ENCODE data around the gene TNP2.
A peak's percentile ranks its signal among the peaks of the same experiment; 100 is the strongest.
"Not testable (repeated sequence)": the region's sequence is repeated elsewhere in the genome, so short reads cannot be mapped to it uniquely, and the experiment has no call there.

The TNP2 gene

DNA sequence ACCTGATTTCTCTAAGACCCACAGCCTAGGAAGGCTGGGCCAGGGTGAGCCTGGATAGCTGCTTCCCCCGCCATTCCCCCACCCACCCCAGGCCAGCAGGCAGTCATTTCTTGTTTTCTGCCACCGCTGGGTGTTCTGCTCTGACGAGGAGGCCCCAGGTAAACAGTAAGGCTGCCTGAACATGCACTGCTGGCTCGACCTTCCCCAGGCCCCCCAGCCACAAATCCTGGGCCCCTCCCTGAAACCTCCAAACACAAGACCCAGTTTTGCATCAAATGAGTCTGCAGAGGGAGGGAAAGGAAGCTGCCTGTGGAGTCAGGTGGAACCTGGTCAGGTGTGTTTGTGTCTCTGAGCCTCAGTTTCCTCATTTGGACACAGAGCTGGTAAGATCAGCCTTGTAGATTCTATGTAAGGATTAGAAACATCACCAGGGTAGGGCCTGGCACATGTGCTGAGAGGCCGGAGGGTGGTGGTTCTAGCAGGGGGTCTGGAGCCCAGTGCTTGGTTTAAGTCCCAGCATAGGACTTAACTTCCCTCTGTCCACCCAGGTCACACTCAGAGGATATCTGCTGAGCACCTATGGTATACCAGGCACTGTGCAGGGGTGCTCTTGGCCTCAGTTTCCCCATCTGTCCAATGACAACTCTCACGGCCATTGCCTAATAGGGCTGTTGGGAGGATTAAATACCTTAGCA is 30.9 kb upstream of the TNP2 start:
- DNase-seq = no peak

- DNase-seq = not testable (repeated sequence)
Observed at GRCh38 chr16:11298950-11299547, 29.9 kb upstream of the TNP2 start.

- DNase-seq = no peak
Observed at GRCh38 chr16:11298143-11298900, 29.2 kb upstream of the TNP2 start.

GRCh38 chr16:11297492-11298142 is 28.5 kb upstream of the TNP2 start:
- DNase-seq = peak in 2 of 4 experiments; percentile 38 to 61

GRCh38 chr16:11296706-11297491 is 27.8 kb upstream of the TNP2 start:
- DNase-seq = no peak

DNA sequence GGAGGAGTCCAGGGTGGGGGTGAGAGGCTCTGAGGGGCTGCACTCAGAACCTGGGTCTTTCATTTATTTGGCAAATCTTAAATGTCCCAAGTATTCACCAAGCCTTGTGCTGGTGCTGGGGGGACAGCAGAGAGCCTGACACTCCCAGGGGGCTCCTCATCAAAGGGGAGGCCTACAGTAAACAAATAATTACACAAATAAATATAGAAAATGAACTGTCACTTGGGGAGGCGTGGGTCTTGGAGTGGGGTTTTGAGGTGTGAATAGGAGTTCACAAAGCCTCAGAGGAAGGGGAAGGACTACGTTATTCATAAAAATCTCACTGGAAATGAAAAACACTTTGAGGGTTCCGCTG is 27.2 kb upstream of the TNP2 start:
- no peak for DNase-seq

DNA sequence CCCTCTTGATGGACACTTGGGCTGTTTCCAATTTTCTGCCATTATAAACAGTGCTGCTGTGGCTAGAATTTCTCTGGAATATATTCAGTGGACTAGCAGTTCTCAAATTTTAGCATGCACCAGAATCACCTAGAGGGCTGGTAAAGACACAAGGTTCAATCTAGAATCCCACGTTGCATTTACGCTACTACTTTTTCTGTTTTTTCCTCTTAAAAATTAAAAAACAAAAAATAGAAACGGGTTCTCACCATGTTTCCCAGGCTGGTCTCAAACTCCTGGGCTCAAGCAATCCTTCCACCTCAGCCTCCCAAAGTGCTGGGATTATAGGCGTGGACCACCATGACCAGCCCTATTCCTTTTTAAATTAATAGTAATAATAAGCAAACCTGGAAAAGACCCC is 26.5 kb upstream of the TNP2 start:
- no peak for DNase-seq

GRCh38 chr16:11292076-11292748 is 23.1 kb upstream of the TNP2 start:
- DNase-seq = no peak

DNA sequence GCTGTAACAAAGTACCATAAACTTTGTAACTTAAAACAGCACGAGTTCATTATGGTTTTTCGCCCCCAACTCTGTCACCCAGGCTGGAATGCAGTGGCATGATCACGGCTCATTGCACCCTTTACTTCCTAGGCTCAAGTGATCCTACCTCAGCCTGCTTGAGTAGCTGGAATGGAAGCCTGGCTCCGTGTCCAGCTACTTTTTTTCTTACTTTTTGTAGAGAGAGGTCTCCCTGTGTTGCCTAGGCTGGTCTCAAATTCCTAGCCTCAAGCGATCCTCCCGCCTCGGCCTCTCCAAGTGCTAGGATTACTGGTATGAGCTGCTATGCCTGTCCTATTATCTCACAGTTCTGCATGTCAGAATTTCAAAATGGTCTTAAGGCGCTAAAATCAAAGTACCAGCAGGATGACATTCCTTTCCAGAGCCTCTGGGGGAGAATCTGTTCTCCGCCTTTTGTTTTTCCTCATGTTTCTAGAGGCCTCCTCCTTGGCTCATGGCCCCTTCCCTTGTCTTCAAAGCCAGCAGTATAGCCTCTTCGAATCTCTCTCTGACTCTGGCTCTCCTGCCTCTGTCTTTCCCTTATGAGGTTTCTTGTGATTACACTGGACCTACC is 22.1 kb upstream of the TNP2 start:
- no peak for DNase-seq

- DNase-seq = no peak
Observed at GRCh38 chr16:11290102-11290893, 21.2 kb upstream of the TNP2 start.

GRCh38 chr16:11289696-11290095 is 20.6 kb upstream of the TNP2 start:
- DNase-seq = not testable (repeated sequence)

GRCh38 chr16:11289202-11289601 is 20.1 kb upstream of the TNP2 start:
- DNase-seq = no peak

DNA sequence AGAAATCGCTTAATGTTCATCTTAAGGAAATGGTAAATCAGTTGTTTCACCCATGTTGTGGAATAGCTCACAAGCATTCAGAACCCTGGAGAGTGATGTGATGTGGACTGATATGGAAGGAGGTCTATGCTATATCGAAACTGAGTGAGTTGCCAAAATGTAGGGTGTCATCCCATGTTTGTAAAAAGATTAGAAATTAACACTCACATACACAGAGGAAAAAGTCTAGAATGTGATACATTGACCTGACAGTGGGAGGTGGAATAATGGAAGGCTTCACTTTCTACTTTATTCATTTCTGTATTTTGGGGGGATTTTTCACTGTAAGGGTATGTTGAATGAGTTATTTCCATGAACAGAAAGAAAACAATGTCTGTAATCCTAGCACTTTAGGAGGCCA is 16.7 kb upstream of the TNP2 start:
- no peak for DNase-seq

GRCh38 chr16:11283820-11284248 is 14.7 kb upstream of the TNP2 start:
- no peak for DNase-seq

GRCh38 chr16:11280616-11281522 is 11.7 kb upstream of the TNP2 start, which contains the start of gene PRM1:
TSS of gene PRM1 (minus strand) at chr16:11281330. CDS start at chr16:11281238, 92 bp downstream.
- DNase-seq = no peak

DNA sequence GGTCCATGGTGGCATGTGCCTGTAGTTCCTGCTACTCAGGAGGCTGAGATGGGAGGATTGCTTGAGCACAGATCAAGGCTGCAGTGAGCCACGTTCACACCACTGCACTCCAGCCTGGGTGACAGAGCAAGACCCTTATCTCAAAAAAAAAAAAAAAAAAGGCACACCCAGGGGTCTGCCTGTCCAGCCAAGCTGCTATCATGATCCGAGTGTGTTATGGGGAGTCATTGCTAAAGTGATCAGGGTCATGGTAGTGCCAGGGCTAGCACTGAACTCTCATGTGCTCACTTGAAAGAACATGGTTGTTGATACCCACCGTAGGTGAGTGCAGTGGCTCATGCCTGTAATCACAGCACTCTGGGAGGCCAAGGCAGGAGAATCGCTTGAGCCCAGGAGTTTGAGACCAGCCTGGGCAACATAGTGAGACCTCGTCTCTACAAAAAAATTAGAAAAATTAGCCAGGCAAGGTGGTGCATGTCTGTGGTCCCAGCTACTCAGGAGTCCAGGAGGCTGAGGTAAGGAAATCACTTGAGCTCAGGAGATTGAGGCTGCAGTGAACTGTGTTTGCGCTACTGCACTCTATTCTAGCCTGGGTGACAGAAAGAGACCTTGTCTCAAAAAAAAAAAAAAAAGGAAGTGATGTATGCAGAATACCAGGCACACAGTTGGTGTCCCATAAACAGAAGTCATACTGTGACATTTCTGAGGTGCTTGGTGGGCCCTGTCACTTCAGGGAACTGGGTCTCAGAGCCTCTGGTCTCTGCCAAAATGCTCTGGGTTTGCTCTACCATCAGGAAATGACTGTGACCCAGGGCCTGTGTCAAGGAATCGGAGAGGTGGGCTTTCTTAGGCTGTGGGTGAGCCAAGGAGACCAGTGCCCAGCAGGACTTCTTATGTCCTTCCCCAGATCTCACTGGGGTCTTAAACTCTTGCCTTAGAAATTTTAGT is 9.8 kb upstream of the TNP2 start:
- no peak for DNase-seq

DNA sequence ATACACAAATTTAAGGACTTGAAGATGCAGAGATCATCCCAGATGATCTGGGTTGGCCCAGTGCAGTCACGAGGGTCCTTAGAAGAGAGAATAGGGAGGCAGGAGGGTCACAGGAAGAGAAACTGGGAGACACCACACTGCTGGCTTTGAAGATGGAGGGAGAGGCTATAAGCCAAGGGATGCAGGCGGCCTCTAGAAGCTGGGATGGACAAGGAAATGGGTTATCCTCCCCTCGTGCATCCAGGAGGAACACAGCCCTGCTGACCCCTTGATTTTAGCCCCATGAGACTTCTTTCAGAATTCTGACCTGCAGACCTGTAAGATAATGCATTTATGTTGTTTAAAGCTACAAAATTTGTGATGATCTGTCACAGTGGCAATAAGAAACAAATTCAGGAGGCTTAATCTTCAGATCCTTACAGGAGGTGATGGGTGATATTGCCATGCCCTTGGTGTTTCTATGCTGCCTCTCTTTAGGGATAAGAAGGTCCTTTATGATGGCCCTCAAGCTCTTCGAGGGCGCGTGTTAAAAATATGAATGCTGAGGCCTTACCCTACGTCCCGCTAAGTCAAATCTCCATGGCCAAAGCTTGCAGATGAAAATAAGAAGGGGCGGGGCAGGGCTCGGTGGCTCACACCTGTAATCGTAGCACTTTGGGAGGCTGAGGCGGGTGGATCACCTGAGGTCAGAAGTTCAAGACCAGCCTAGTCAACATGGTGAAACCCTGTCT is 8.6 kb upstream of the TNP2 start:
- DNase-seq = no peak

Data from activated naive CD4-positive, alpha-beta T cell (primary cell).